MCF 10A (cell line): Measurements from ENCODE around the gene CHL1. TPM values are rescaled to one million over a fixed set of nuclear protein-coding genes. Genes with fewer than 3 reads are reported as not detected.
A peak's percentile ranks its signal among the peaks of the same experiment; 100 is the strongest.

Experiments used
- BruUV-seq: library from RNA; stranded (reverse); fragments of 400-500 nt; replicated peaks from 2 replicates; lab custom pipeline; 2021; lab: Mats Ljungman, UMichigan
- CTCF ChIA-PET: fragments of 300-600 bp; sonication (Branson Sonifier 250); formaldehyde crosslinking; extraction: SDS; loops from one replicate; lab custom pipeline; 2021; ENCODE audit warnings: antibody characterized with exemption, inconsistent platforms; lab: Yijun Ruan, JAX
- POLR2A ChIA-PET: fragments of 300-600, 350-650 bp; sonication (Branson Sonifier 250); formaldehyde crosslinking; extraction: SDS; loops from one replicate; lab custom pipeline; 2020; ENCODE audit warnings: antibody characterized with exemption, inconsistent platforms; lab: Yijun Ruan, JAX
- DNase-seq: peaks from one replicate; pipeline ENCODE4 v3.0.0-alpha.2; 2018; ENCODE audit not compliant: unreplicated experiment
- H3K27ac Mint-ChIP-seq: one replicate; pipeline ENCODE4 v1.8.0; 2022; ENCODE audit warnings: mild to moderate bottlenecking, low read depth, mixed read lengths; ENCODE audit not compliant: unreplicated experiment
- H3K27me3 Mint-ChIP-seq: one replicate; pipeline ENCODE4 v1.8.0; 2022; ENCODE audit warnings: mixed read lengths; ENCODE audit not compliant: insufficient read depth, unreplicated experiment
- H3K36me3 Mint-ChIP-seq: one replicate; pipeline ENCODE4 v1.8.0; 2022; ENCODE audit warnings: mild to moderate bottlenecking, moderate library complexity, mixed read lengths; ENCODE audit not compliant: insufficient read depth, unreplicated experiment
- H3K4me1 Mint-ChIP-seq: one replicate; pipeline ENCODE4 v1.8.0; 2022; ENCODE audit warnings: mixed read lengths; ENCODE audit not compliant: insufficient read depth, unreplicated experiment
- H3K4me3 Mint-ChIP-seq: one replicate; pipeline ENCODE4 v1.8.0; 2022; ENCODE audit warnings: mild to moderate bottlenecking, moderate library complexity, mixed read lengths; ENCODE audit not compliant: unreplicated experiment
- H3K9me3 Mint-ChIP-seq: one replicate; pipeline ENCODE4 v1.8.0; 2022; ENCODE audit warnings: mixed read lengths; ENCODE audit not compliant: unreplicated experiment
- intact Hi-C: fragments of 100-400 bp; cut with micrococcal nuclease; formaldehyde crosslinking; loops from 2 replicates; pipeline ENCODE4 v1.14.1; 2022
- total RNA-seq: library from RNA; stranded (reverse); gene quantifications from 2 replicates; pipeline ENCODE4 v1.2.3, GENCODE V29; 2022
- TF ChIP-seq, protein P1 (sequence below): fragments of 200-600 bp; IDR thresholded peaks from one replicate; pipeline ENCODE4 v1.8.0; 2022; ENCODE audit warnings: antibody characterized with exemption, mild to moderate bottlenecking; ENCODE audit not compliant: unreplicated experiment

The CHL1 gene
- total RNA-seq, 1 experiment from 2014 or later, result not detected

DNA sequence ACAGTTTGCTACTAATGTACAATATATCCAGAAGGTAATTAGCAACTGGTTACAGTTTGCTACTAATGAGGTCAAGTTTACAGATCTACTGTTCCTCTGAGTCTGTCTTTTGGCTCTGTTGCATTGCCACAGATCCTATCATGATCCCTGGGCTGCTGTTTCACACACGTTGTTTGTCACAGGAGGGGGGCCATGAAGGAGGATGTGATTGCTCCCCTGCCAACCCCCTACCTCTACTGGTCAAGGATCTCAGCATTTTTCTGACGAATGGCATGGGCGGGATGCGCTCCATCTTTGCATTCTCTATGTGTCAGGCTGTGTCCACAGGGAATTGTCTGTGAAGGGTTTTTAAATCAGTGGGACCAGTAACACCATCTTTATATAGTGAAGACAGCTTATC is 91.9 kb downstream of the CHL1 start:
- no peak for DNase-seq
- H3K4me1 Mint-ChIP-seq, result no peaks in the 10 kb centered on the region
- BruUV-seq, result no TSS peak
- intact Hi-C loops, result no loop called here
- no peaks in the 10 kb centered on the region for H3K9me3 Mint-ChIP-seq
- POLR2A ChIA-PET, result no interaction called here
- peaks cover 2% of the 10 kb centered on the region for H3K36me3 Mint-ChIP-seq
- no peak overlapping the region for H3K27ac Mint-ChIP-seq
- no peak overlapping the region for H3K4me3 Mint-ChIP-seq
- CTCF ChIA-PET, result no interaction called here
- H3K27me3 Mint-ChIP-seq, result peaks cover 12% of the 10 kb centered on the region
- TF ChIP-seq, protein P1, sequence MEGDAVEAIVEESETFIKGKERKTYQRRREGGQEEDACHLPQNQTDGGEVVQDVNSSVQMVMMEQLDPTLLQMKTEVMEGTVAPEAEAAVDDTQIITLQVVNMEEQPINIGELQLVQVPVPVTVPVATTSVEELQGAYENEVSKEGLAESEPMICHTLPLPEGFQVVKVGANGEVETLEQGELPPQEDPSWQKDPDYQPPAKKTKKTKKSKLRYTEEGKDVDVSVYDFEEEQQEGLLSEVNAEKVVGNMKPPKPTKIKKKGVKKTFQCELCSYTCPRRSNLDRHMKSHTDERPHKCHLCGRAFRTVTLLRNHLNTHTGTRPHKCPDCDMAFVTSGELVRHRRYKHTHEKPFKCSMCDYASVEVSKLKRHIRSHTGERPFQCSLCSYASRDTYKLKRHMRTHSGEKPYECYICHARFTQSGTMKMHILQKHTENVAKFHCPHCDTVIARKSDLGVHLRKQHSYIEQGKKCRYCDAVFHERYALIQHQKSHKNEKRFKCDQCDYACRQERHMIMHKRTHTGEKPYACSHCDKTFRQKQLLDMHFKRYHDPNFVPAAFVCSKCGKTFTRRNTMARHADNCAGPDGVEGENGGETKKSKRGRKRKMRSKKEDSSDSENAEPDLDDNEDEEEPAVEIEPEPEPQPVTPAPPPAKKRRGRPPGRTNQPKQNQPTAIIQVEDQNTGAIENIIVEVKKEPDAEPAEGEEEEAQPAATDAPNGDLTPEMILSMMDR, result no peak

DNA sequence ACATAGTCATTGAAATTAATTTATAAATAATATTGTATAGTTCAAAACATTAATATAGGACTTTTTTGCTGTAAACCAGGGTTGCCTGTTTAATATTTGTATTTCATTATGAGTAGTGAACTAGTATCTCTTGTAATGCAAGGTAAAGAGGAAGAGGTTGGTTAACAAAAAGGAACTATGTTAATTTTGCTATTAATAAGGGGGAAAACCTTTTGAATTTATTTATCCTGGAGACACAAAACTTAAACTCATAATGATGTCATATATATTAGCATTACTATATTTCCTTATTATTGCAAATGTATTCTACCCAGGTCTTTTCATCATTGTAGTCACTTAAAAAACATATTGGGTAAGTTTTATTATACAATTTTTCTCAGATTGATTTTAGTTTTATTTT is 94.5 kb downstream of the CHL1 start:
- DNase-seq, result no peak
- POLR2A ChIA-PET, result no interaction called here
- Mint-ChIP-seq H3K9me3 (no peaks in the 10 kb centered on the region), H3K36me3 (peaks cover 6% of the 10 kb centered on the region), H3K4me1 (no peaks in the 10 kb centered on the region), H3K4me3 (no peak overlapping the region), H3K27ac (no peak overlapping the region), H3K27me3 (no peaks in the 10 kb centered on the region)
- CTCF ChIA-PET, result no interaction called here
- TF ChIP-seq, protein P1, result no peak
- no TSS peak for BruUV-seq
- intact Hi-C loops, result no loop called here

DNA sequence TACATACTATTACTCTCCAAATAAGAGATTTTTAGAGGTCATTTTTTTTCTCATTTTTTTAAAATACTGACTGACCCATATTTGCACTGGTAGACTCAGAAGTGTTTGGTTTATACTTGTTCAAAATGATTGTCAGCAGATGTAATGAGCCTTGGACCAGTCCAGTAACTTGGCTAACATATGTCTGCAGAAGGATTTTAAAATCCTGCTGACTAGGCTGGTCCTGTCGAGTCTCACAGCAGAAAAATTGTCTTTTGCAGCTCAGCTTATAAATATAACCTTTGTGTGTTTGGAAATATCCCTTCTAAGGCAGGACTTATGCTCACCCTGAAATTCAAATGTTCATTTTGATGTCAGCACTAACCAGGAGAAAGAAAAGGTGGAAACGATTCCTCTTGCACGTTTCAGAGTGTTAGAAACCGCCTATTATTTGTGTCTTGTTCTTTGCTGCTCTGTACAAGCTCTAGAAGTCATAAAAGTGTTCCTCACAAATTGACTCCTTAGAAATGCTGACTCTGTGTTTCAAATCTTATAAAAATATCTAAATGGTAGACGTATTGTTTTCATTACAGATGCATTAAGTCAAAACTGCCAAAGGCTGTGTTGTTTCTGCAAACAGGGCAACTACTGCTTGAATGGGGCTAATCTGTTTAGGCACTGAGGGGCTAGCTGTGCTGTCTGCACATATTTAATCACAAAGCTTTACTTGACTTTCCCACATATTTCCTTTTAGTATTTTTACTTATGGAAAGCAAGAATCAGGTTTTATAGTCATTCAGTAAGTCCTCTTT is 95.3 kb downstream of the CHL1 start:
- TF ChIP-seq, protein P1, result no peak
- Mint-ChIP-seq H3K27me3 (peaks cover 7% of the 10 kb centered on the region), H3K36me3 (peaks cover 6% of the 10 kb centered on the region), H3K4me1 (no peaks in the 10 kb centered on the region), H3K9me3 (peaks cover 5% of the 10 kb centered on the region), H3K4me3 (no peak overlapping the region), H3K27ac (no peak overlapping the region)
- no TSS peak for BruUV-seq
- no peak for DNase-seq
- POLR2A ChIA-PET, result no interaction called here
- intact Hi-C loops, result no loop called here
- CTCF ChIA-PET, result no interaction called here

DNA sequence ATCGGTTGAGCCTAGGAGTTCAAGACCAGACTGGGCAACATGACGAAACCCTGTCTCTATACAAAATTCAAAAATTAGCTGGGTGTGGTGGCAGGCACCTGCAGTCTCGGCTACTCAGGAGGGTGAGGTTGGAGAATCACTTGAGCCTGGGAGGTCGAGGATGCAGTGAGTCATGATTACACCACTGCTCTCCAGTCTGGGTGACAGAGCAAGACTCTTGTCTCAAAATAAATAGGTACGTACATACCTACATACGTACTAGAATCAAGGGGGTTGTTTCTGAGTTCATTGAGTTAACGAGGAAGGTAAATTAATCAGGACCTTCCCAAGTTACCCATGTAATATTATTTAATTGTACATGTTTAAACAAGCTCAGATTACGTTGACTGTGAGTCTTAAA is 97.5 kb downstream of the CHL1 start:
- Mint-ChIP-seq H3K27me3 (peaks cover 12% of the 10 kb centered on the region), H3K4me3 (no peak overlapping the region), H3K9me3 (peaks cover 8% of the 10 kb centered on the region), H3K36me3 (peaks cover 6% of the 10 kb centered on the region), H3K4me1 (no peaks in the 10 kb centered on the region), H3K27ac (no peak overlapping the region)
- TF ChIP-seq, protein P1, result no peak
- intact Hi-C loops, result no loop called here
- no TSS peak for BruUV-seq
- CTCF ChIA-PET, result no interaction called here
- POLR2A ChIA-PET, result no interaction called here
- DNase-seq, result peak; percentile 39
